ENCODE measurements around the gene DERL3.

Gene DERL3

DNA sequence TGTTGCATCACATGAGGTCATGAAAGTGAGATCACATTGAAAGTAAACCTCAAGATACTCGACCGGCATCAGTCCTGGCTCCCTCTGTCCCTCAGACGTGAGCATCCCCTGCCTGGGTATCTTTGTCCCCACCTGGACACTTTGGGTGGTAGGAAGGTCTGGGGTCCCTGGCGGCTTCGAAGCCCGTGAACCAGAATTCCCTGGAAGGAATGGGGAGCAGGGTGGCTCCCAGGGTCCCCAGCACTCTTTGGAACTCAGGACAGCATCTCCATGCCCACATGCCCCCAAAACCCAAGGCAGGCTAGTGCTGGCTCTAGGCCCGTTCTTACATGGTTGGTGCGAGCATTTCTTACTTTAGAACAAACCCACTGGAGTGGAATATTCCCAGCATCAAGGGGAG is 7.5 kb downstream of the DERL3 start:
- TF ChIP-seq EZH2 (optimal IDR thresholded peaks at IDR 0.05; ENCODE audit: low read depth, low read length) = no peak
- TF ChIP-seq, protein P1, sequence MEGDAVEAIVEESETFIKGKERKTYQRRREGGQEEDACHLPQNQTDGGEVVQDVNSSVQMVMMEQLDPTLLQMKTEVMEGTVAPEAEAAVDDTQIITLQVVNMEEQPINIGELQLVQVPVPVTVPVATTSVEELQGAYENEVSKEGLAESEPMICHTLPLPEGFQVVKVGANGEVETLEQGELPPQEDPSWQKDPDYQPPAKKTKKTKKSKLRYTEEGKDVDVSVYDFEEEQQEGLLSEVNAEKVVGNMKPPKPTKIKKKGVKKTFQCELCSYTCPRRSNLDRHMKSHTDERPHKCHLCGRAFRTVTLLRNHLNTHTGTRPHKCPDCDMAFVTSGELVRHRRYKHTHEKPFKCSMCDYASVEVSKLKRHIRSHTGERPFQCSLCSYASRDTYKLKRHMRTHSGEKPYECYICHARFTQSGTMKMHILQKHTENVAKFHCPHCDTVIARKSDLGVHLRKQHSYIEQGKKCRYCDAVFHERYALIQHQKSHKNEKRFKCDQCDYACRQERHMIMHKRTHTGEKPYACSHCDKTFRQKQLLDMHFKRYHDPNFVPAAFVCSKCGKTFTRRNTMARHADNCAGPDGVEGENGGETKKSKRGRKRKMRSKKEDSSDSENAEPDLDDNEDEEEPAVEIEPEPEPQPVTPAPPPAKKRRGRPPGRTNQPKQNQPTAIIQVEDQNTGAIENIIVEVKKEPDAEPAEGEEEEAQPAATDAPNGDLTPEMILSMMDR (IDR thresholded peaks at IDR 0.05; ENCODE audit: low read length) = no peak
- no peak for TF ChIP-seq EZH2phosphoT487 (IDR thresholded peaks at IDR 0.05; ENCODE audit: low read length)
- H3K4me1 ChIP-seq (ENCODE audit: low read length) = peaks cover 6% of the 10 kb centered on the region
- peaks cover 7% of the 10 kb centered on the region for H3F3A ChIP-seq (ENCODE audit: insufficient read depth, low read length)
- H3K27ac ChIP-seq (ENCODE audit: low read length) = no peak overlapping the region
- no peak for DNase-seq
- H3K36me3 ChIP-seq (replicated peaks; ENCODE audit: insufficient read depth, low read length) = 0 out of 2 replicates have a peak, but pooled peaks cover 3% of the 10 kb centered on the region
- H3K27me3 ChIP-seq (replicated peaks; ENCODE audit: insufficient read depth, low read length) = no peaks in the 10 kb centered on the region
- no peak overlapping the region for H3K4me2 ChIP-seq (ENCODE audit: low read depth, low read length)
- H2AFZ ChIP-seq (ENCODE audit: low read length) = no peak overlapping the region
- no peaks in the 10 kb centered on the region for H3K9me3 ChIP-seq (replicated peaks; ENCODE audit: insufficient read depth, low read length)
- H3K9ac ChIP-seq (ENCODE audit: low read length) = no peak overlapping the region
- no peak overlapping the region for H3K4me3 ChIP-seq (ENCODE audit: low read length)
- peaks cover 56% of the 10 kb centered on the region for H3K79me2 ChIP-seq (ENCODE audit: low read length)
- H3K9me2 ChIP-seq (replicated peaks; ENCODE audit: insufficient read depth, low read length) = no peaks in the 10 kb centered on the region
- H4K20me1 ChIP-seq (ENCODE audit: insufficient read depth, low read length) = no peaks in the 10 kb centered on the region

DNA sequence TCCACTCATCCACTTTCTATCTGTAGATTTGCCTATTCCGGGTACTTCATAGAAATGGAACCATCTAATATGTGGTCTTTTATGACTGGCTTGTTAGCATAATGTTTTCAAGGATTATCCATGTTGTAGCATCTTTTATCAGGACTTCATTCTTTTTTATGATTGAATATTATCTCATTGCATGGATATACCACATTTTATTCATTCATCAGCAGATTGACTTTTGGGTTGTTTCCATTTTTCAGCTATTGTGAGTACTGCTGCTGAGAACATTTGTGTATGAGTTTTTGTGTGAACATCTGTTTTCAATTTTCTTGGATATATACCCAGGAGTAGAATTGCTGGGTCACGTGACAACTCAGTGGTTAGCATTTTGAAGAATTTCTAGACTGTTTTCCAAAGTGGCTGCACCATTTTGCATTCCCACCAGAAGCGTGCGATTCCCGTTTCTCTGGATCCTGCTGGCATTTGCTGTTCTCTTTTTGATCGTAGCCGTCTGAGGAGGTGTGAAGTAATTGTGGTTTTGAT is 8.9 kb downstream of the DERL3 start:
- Histone ChIP-seq H3K9me3 (replicated peaks; ENCODE audit: insufficient read depth, low read length) (no peaks in the 10 kb centered on the region), H3K79me2 (ENCODE audit: low read length) (peaks cover 43% of the 10 kb centered on the region), H3F3A (ENCODE audit: insufficient read depth, low read length) (no peaks in the 10 kb centered on the region), H3K4me2 (ENCODE audit: low read depth, low read length) (no peak overlapping the region), H3K27ac (ENCODE audit: low read length) (no peak overlapping the region), H3K36me3 (replicated peaks; ENCODE audit: insufficient read depth, low read length) (peaks cover 6% of the 10 kb centered on the region; the same call in 1 of the 2 replicates), H3K4me1 (ENCODE audit: low read length) (peaks cover 6% of the 10 kb centered on the region; the same call in 1 of the 2 replicates), H3K27me3 (replicated peaks; ENCODE audit: insufficient read depth, low read length) (no peaks in the 10 kb centered on the region), H2AFZ (ENCODE audit: low read length) (no peak overlapping the region), H3K4me3 (ENCODE audit: low read length) (no peak overlapping the region), H3K9me2 (replicated peaks; ENCODE audit: insufficient read depth, low read length) (no peaks in the 10 kb centered on the region), H4K20me1 (ENCODE audit: insufficient read depth, low read length) (no peaks in the 10 kb centered on the region), H3K9ac (ENCODE audit: low read length) (no peak overlapping the region)
- TF ChIP-seq EZH2 (optimal IDR thresholded peaks at IDR 0.05; ENCODE audit: low read depth, low read length) (no peak), EZH2phosphoT487 (IDR thresholded peaks at IDR 0.05; ENCODE audit: low read length) (no peak)
- TF ChIP-seq, protein P1 (IDR thresholded peaks at IDR 0.05; ENCODE audit: low read length) = no peak
- no peak for DNase-seq

DNA sequence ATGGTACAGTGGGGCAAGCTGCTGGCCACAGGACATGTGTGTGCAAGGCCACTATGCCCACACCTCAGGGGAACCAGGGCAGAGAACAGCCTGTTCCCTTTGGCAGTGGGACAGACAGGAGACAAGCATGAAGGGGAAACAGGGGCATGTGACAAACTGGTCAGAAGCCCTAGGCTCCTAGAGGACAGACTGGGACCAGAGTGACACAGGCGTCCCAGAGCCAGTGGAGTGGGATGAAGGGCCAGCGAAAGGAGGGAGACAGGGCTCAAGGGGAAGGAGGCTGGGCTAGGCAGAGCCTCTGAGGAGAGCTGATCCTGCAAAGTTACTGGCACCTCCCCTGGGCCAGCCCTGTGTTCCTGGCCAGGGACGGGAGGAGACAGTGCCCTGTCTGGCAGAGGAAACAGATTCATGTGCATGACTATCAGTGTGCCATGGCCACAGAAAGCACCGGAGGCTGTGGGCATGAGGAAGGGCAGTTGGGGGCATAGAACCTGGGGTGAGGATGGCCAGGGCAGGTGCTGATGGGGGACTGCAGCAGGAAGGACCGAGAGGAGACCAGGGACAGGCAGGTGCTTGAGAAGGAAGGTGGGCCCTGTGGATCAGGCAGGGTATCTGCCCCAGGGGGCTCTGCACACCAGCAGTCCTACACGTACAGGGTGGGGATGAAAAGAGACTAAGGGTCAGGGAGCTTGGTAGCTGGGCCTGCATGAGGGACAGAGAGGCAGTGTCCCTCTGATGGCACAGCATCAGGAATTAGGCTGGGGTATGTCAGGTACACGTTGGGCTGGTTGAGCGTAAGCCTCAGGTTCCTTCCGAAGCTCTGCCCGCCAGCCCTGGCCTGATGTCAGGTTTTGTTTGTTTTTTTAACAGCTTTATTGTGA is 9.8 kb downstream of the DERL3 start:
- Histone ChIP-seq H3K9ac (ENCODE audit: low read length) (no peak overlapping the region), H3K27me3 (replicated peaks; ENCODE audit: insufficient read depth, low read length) (no peaks in the 10 kb centered on the region), H4K20me1 (ENCODE audit: insufficient read depth, low read length) (no peaks in the 10 kb centered on the region), H3K4me3 (ENCODE audit: low read length) (no peak overlapping the region), H2AFZ (ENCODE audit: low read length) (no peak overlapping the region), H3K79me2 (ENCODE audit: low read length) (peaks cover 38% of the 10 kb centered on the region), H3K9me3 (replicated peaks; ENCODE audit: insufficient read depth, low read length) (no peaks in the 10 kb centered on the region), H3F3A (ENCODE audit: insufficient read depth, low read length) (no peaks in the 10 kb centered on the region), H3K9me2 (replicated peaks; ENCODE audit: insufficient read depth, low read length) (no peaks in the 10 kb centered on the region), H3K36me3 (replicated peaks; ENCODE audit: insufficient read depth, low read length) (peaks cover 6% of the 10 kb centered on the region; the same call in 1 of the 2 replicates), H3K4me1 (ENCODE audit: low read length) (peaks cover 6% of the 10 kb centered on the region; the same call in 1 of the 2 replicates), H3K27ac (ENCODE audit: low read length) (no peak overlapping the region), H3K4me2 (ENCODE audit: low read depth, low read length) (no peak overlapping the region)
- TF ChIP-seq, protein P1 (IDR thresholded peaks at IDR 0.05; ENCODE audit: low read length) = no peak
- TF ChIP-seq EZH2phosphoT487 (IDR thresholded peaks at IDR 0.05; ENCODE audit: low read length) (no peak), EZH2 (optimal IDR thresholded peaks at IDR 0.05; ENCODE audit: low read depth, low read length) (no peak)
- DNase-seq = no peak

Measured in MM.1S (cell line).